CD4-positive, alpha-beta T cell (primary cell): Measurements from ENCODE around the gene CFAP53. TPM values are rescaled to one million over a fixed set of nuclear protein-coding genes. Genes with fewer than 3 reads are reported as not detected.

Source experiments
- ATAC-seq: fragments of 200-7000 bp; cut with Tn5 transposase; one replicate; pipeline ENCODE4 v1.10.0; 2022; ENCODE audit warnings: mild to moderate bottlenecking; ENCODE audit not compliant: poor library complexity
- CTCF ChIA-PET: fragments of 350-600 bp; sonication (Branson Sonifier 250); formaldehyde crosslinking; loops from one replicate; lab custom pipeline; 2021; ENCODE audit warnings: antibody characterized with exemption, inconsistent platforms; lab: Charles Lee
- POLR2A ChIA-PET: fragments of 350-600 bp; sonication (Branson Sonifier 250); formaldehyde crosslinking; loops from one replicate; lab custom pipeline; 2021; ENCODE audit warnings: antibody characterized with exemption, inconsistent platforms; lab: Charles Lee
- DNase-seq, 14 experiments: peaks; one replicate each; pipeline ENCODE4 v3.0.0-alpha.2; 2013 to 2020; ENCODE audit warnings: mixed read lengths in 2 of 14
- H3K27ac ChIP-seq, 2 donors: one replicate each; pipeline versions ENCODE4 v1.5.1 to v1.7.0; 2013; ENCODE audit warnings: low read length in 2 of 2, low read depth in 1 of 2, mild to moderate bottlenecking in 1 of 2
- H3K27me3 ChIP-seq, 2 experiments: 1 replicate in 1 of 2; 2 replicates in 1 of 2; pipeline versions ENCODE4 v1.6.1 to v1.7.0; 2013; ENCODE audit warnings: low read length in 2 of 2, control low read depth in 1 of 2, mild to moderate bottlenecking in 1 of 2, moderate library complexity in 1 of 2; ENCODE audit not compliant: insufficient read depth in 2 of 2, control insufficient read depth in 1 of 2
- H3K36me3 ChIP-seq: one replicate; pipeline ENCODE4 v1.6.1; 2013; ENCODE audit warnings: low read length, control low read depth; ENCODE audit not compliant: insufficient read depth
- H3K4me1 ChIP-seq: one replicate; pipeline ENCODE4 v1.6.1; 2013; ENCODE audit warnings: low read length, control low read depth; ENCODE audit not compliant: insufficient read depth
- H3K4me3 ChIP-seq: one replicate; pipeline ENCODE4 v1.5.1; 2013; ENCODE audit warnings: mild to moderate bottlenecking, low read length, moderate library complexity
- H3K9me3 ChIP-seq, 2 experiments: 1 replicate in 1 of 2; 2 replicates in 1 of 2; pipeline versions ENCODE4 v1.6.1 to v1.7.0; 2013; ENCODE audit warnings: low read length in 2 of 2, mild to moderate bottlenecking in 2 of 2, control low read depth in 1 of 2, moderate library complexity in 1 of 2; ENCODE audit not compliant: control insufficient read depth in 1 of 2, insufficient read depth in 1 of 2
- H3K27ac Mint-ChIP-seq: one replicate; pipeline ENCODE4 v1.8.0; 2020; ENCODE audit warnings: mixed read lengths
- H3K27me3 Mint-ChIP-seq: one replicate; pipeline ENCODE4 v1.8.0; 2021; ENCODE audit warnings: mixed read lengths
- H3K36me3 Mint-ChIP-seq: one replicate; pipeline ENCODE4 v1.8.0; 2021; ENCODE audit warnings: low read depth, mixed read lengths
- H3K4me1 Mint-ChIP-seq: one replicate; pipeline ENCODE4 v1.8.0; 2021; ENCODE audit warnings: low read depth, mixed read lengths
- H3K4me3 Mint-ChIP-seq: one replicate; pipeline ENCODE4 v1.8.0; 2020; ENCODE audit warnings: mild to moderate bottlenecking, mixed read lengths
- H3K9me3 Mint-ChIP-seq: one replicate; pipeline ENCODE4 v1.8.0; 2020; ENCODE audit warnings: mixed read lengths
- CTCF ChIP-seq: fragments of 200-600 bp; IDR thresholded peaks from one replicate; pipeline ENCODE4 v1.8.0; 2022; ENCODE audit warnings: antibody characterized with exemption, mild to moderate bottlenecking
- intact Hi-C, 2 experiments: fragments of 100-400 bp; cut with DNase I in 1 of 2; cut with micrococcal nuclease in 1 of 2; formaldehyde crosslinking; loops; one replicate each; pipeline versions ENCODE4 v1.15.1 to v1.9.0; 2023 to 2025; cut with DNase I, micrococcal nuclease
- total RNA-seq, 174 experiments: library from RNA in 2 of 174; stranded (reverse) in 2 of 174; gene quantifications; one replicate each; pipeline ENCODE4 v1.2.3 and lab custom pipeline; 2021 to 2026

The CFAP53 gene
- total RNA-seq, 2 experiments from 2014 or later: 0.33 to 0.47 TPM

GRCh38 chr18:50218432-50219197, 47.7 kb downstream of the CFAP53 start:
- peak; percentile 54 for ATAC-seq
- ChIA-PET POLR2A (interaction anchor here (2.1 kb wide), 1 partner anchor 138 kb away, joined by 7 read pairs; no protein-coding TSS in a partner anchor), CTCF (interaction anchor here (0.6 to 3.4 kb wide), 2 partner anchors 138 to 210 kb away, joined by 3 to 24 read pairs; no protein-coding TSS in a partner anchor)
- peak in 12 of 14 experiments; percentile 3 to 65 (median 22) for DNase-seq
- H3K27ac Mint-ChIP-seq: no peak overlapping the region
- peaks cover 0 to 9% of the 10 kb centered on the region in 2 experiments for H3K9me3 ChIP-seq
- H3K4me3 ChIP-seq: no peak overlapping the region
- no peaks in the 10 kb centered on the region for H3K36me3 Mint-ChIP-seq
- H3K36me3 ChIP-seq: no peaks in the 10 kb centered on the region
- H3K27me3 Mint-ChIP-seq: peaks cover 52% of the 10 kb centered on the region
- H3K27me3 ChIP-seq: peaks cover 5 to 6% of the 10 kb centered on the region in 2 experiments
- peaks cover 5% of the 10 kb centered on the region for H3K9me3 Mint-ChIP-seq
- H3K4me3 Mint-ChIP-seq: no peak overlapping the region
- intact Hi-C loops: loop anchor here in 1 of 2 experiments (2.0 kb wide), 1 partner anchor 140 kb away; no protein-coding TSS in a partner anchor
- no peaks in the 10 kb centered on the region for H3K4me1 ChIP-seq
- no peak for TF ChIP-seq CTCF
- no peak overlapping the region for H3K27ac ChIP-seq
- H3K4me1 Mint-ChIP-seq: no peaks in the 10 kb centered on the region

GRCh38 chr18:50209311-50209710, 57.0 kb downstream of the CFAP53 start:
- H3K27ac ChIP-seq: no peak overlapping the region
- Mint-ChIP-seq H3K4me1 (peaks cover 3% of the 10 kb centered on the region), H3K4me3 (no peak overlapping the region), H3K36me3 (no peaks in the 10 kb centered on the region), H3K27me3 (peaks cover 73% of the 10 kb centered on the region), H3K27ac (no peak overlapping the region), H3K9me3 (no peaks in the 10 kb centered on the region)
- peaks cover 2% of the 10 kb centered on the region for H3K4me1 ChIP-seq
- intact Hi-C loops: no loop called here
- DNase-seq: no peak
- no peaks in the 10 kb centered on the region for H3K9me3 ChIP-seq
- ChIA-PET POLR2A (no interaction called here), CTCF (no interaction called here)
- peaks cover 13 to 31% of the 10 kb centered on the region in 2 experiments for H3K27me3 ChIP-seq
- no peak for TF ChIP-seq CTCF
- no peaks in the 10 kb centered on the region for H3K36me3 ChIP-seq
- H3K4me3 ChIP-seq: no peak overlapping the region
- no peak for ATAC-seq

GRCh38 chr18:50207722-50208121, 58.6 kb downstream of the CFAP53 start:
- Mint-ChIP-seq H3K4me1 (peaks cover 8% of the 10 kb centered on the region), H3K36me3 (no peaks in the 10 kb centered on the region), H3K27ac (no peak overlapping the region), H3K9me3 (no peaks in the 10 kb centered on the region), H3K4me3 (no peak overlapping the region), H3K27me3 (peaks cover 77% of the 10 kb centered on the region)
- ATAC-seq (no peak), DNase-seq (no peak)
- ChIA-PET POLR2A (interaction anchor here (0.9 kb wide), 1 partner anchor 12 kb away, joined by 4 read pairs; the partner anchor contains the start of gene MYO5B), CTCF (no interaction called here)
- H3K4me1 ChIP-seq: peaks cover 7% of the 10 kb centered on the region
- peaks cover 20 to 41% of the 10 kb centered on the region in 2 experiments for H3K27me3 ChIP-seq
- intact Hi-C loops: no loop called here
- H3K4me3 ChIP-seq: no peak overlapping the region
- no peak overlapping the region for H3K27ac ChIP-seq
- TF ChIP-seq CTCF: no peak
- no peaks in the 10 kb centered on the region for H3K9me3 ChIP-seq
- no peaks in the 10 kb centered on the region for H3K36me3 ChIP-seq
